Measurements from ENCODE around the gene AIDA.
A peak's percentile ranks its signal among the peaks of the same experiment; 100 is the strongest.
"Not testable (repeated sequence)": the region's sequence is repeated elsewhere in the genome, so short reads cannot be mapped to it uniquely, and the experiment has no call there.

AIDA gene

GRCh38 chr1:222712253-222713090 lies at the start of gene AIDA, which contains the start of gene BROX:
Gene AIDA, minus strand, starts transcription at chr1:222712491. Its CDS starts 174 bp downstream, at chr1:222712317.
Gene BROX, plus strand, starts transcription at chr1:222712564. Its CDS starts 3,136 bp downstream, at chr1:222715700.
- peak; percentile 96 to 98 for DNase-seq (ENCODE audit: low read depth in 2 of 2)

GRCh38 chr1:222761083-222761482 lies 48.8 kb upstream of the AIDA start:
- no peak for DNase-seq (ENCODE audit: low read depth in 2 of 2)

GRCh38 chr1:222759451-222760035 lies 47.3 kb upstream of the AIDA start:
- no peak for DNase-seq (ENCODE audit: low read depth in 2 of 2)

- DNase-seq (ENCODE audit: low read depth in 2 of 2), result no peak
These were observed 45.5 kb upstream of the AIDA start for GRCh38 chr1:222757646-222758268.

GRCh38 chr1:222754366-222755139 lies 42.3 kb upstream of the AIDA start:
- no peak for DNase-seq (ENCODE audit: low read depth in 2 of 2)

- DNase-seq (ENCODE audit: low read depth in 2 of 2), result no peak
These were observed 39.0 kb upstream of the AIDA start for GRCh38 chr1:222751255-222751654.

- DNase-seq (ENCODE audit: low read depth in 2 of 2), result no peak
These were observed 38.4 kb upstream of the AIDA start for GRCh38 chr1:222750651-222751050.

GRCh38 chr1:222749927-222750326 lies 37.6 kb upstream of the AIDA start:
- no peak for DNase-seq (ENCODE audit: low read depth in 2 of 2)

- not testable (repeated sequence) for DNase-seq (ENCODE audit: low read depth in 2 of 2)
These were observed 29.6 kb upstream of the AIDA start for GRCh38 chr1:222741630-222742457.

GRCh38 chr1:222739929-222740328 lies 27.6 kb upstream of the AIDA start:
- DNase-seq (ENCODE audit: low read depth in 2 of 2), result no peak

- no peak for DNase-seq (ENCODE audit: low read depth in 2 of 2)
These were observed 27.2 kb upstream of the AIDA start for GRCh38 chr1:222739465-222739864.

- DNase-seq (ENCODE audit: low read depth in 2 of 2), result no peak
These were observed 24.7 kb upstream of the AIDA start, which contains the start of gene FAM177B for GRCh38 chr1:222736972-222737371. Gene FAM177B, plus strand, starts transcription at chr1:222737202. Its CDS starts 9,344 bp downstream, at chr1:222746546.

- no peak for DNase-seq (ENCODE audit: low read depth in 2 of 2)
These were observed 24.2 kb upstream of the AIDA start for GRCh38 chr1:222736470-222736869.

GRCh38 chr1:222734740-222735139 lies 22.4 kb upstream of the AIDA start:
- DNase-seq (ENCODE audit: low read depth in 2 of 2), result no peak

- no peak for DNase-seq (ENCODE audit: low read depth in 2 of 2)
These were observed 20.2 kb upstream of the AIDA start for GRCh38 chr1:222732216-222733159.

GRCh38 chr1:222730866-222731265 lies 18.6 kb upstream of the AIDA start:
- no peak for DNase-seq (ENCODE audit: low read depth in 2 of 2)

- no peak for DNase-seq (ENCODE audit: low read depth in 2 of 2)
These were observed 16.5 kb upstream of the AIDA start for GRCh38 chr1:222728746-222729145.

GRCh38 chr1:222716393-222716792 lies 4.1 kb upstream of the AIDA start:
- DNase-seq (ENCODE audit: low read depth in 2 of 2), result no peak

GRCh38 chr1:222713091-222713961 lies 1.0 kb upstream of the AIDA start:
- DNase-seq (ENCODE audit: low read depth in 2 of 2), result peak; percentile 77 to 79
